NCI-H1436 treated with DMSO at 0.1 percent for 48 hours (cell line): ENCODE measurements around the gene PISD.

Experiments
- DNase-seq: peaks from one replicate; lab custom pipeline; 2025; lab: John Stamatoyannopoulos, UW

The PISD gene

DNA sequence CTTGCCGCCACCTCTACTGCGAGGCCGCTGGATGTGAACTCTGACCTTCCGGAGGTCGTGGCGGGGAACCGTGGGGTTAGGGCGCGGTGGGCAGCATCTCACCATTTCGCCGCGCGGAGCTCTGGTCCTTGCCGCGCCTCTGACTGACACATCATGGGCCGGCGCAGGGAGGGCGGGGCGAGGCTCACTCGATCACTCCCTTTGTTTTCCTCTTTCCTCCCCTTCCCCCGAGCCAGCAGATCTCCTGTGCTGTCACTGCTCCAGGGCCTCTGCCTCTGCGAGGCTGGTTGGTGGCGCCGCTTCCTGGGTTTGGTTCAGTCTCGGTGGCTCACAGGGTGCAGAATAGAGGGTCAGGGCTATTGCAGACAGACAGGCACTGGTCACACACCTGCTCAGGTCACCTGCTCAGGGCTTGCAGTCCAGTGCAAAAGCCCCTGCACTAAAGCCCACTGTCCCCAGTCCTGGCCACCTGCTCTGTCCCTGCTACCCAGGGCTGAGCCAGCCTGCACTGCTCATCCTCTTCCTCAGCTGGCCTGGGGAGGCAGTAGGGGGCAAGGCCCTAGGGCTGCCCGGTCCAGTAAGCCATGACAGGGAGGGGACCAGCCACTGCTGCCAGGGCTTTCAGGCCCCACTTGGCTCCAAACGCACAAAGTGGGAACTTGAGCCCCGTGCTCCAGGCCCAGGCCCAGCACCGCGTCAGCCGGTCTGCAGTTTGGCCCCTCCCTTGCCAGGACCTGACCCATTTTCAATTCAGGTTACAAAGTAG is 36.2 kb downstream of the PISD start:
- DNase-seq, result no peak

DNA sequence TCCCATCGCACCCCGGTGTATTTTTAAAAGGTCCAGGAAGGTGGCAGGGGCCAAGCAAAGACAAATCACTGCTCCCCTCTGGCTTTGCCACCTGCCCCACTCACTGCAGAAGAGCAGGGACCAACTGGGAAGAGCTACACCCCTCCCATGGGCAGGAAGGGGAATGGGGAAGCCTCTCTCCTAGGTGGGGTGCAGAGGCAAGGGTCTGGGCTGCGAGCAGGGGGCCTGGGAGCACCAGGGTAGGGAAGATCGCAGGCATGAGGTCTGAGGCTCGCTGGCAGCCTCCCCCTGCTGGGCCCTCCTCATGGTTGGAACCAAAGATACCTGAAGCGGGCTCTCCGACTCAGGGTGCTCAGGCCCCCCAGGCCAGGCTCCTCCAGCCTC is 36.8 kb downstream of the PISD start:
- no peak for DNase-seq

DNA sequence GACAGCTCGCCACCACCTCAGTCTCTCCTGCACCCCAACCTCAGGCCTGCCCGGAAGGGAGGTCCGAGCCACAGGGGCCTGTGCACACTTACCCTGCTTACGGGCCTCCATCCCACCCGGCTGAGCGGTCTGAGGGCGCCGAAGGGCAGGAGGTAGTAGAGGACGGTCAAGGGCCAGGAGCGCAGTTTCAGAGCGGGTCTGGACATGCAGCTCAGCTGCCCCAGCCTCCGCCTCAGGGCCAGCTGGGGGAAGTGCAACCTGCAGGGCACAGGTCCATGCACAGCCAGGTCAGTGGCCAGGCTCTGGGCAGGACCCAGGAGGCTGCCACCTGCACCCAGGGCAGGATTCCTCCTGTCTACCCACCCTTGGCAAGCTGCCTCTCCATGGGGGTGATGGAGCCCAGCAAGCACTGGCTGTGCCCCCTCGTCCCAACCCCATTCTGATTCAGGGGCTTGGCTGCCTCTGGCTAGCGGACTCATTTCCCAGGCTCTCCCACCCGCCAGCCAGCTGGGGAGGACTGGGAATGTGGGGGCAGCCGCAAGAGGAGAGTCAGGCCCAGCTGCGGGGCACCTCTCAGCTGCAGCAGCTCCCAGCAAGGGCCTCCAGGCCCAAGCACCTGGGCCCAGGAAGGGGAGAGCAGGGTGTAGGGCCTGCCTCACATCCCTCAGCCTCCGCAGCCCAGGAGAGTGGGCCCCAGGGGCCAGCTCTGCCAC is 38.3 kb downstream of the PISD start:
- no peak for DNase-seq

DNA sequence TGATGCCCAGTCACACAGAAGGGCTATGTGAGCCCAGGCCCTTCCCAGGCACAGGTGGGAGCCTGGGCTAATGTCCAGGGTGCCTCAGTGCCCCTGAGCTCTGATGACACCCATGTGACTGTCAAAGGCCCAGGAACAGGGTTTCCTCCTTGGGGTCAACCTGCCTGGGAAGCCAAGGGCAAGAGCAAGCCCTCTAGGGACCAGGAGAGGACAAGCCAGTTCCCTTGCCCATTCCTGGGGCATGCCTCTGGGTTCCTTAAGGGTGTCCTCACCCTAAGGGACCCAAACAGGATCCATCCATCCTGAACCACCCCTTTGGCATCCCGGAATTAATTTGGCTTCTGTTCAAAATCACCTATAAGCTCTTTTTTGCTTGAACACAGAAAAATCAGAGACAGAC is 39.0 kb downstream of the PISD start:
- DNase-seq, result no peak

DNA sequence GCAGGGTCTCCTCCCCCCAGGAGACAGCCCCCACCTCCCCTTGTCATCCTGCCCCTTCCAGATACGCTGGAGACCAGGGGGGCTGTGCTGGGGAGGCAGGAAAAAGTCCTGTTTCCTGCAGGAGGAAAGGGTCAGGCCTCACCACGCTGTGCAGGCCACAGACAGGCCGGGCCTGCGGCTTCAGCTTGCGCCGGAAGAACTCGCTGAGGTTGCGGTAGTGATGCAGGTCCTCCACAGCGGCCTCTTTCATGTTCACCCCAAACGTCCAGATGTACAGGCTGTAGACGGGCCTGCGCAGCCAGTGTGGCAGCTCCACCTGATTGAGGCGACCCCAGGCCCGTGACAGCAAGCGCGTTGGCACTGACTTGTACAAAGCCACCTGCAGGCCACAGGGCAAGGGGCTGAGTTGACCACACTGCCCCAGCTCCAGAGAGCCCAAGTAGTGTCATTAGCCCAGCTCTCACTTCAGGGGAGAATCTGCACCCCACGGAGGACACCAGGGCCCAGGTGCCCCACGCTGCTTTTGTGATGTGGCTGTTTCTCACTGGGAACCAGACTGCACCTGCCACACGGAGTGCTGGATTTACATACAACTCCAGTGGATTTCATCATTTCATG is 40.4 kb downstream of the PISD start:
- no peak for DNase-seq

DNA sequence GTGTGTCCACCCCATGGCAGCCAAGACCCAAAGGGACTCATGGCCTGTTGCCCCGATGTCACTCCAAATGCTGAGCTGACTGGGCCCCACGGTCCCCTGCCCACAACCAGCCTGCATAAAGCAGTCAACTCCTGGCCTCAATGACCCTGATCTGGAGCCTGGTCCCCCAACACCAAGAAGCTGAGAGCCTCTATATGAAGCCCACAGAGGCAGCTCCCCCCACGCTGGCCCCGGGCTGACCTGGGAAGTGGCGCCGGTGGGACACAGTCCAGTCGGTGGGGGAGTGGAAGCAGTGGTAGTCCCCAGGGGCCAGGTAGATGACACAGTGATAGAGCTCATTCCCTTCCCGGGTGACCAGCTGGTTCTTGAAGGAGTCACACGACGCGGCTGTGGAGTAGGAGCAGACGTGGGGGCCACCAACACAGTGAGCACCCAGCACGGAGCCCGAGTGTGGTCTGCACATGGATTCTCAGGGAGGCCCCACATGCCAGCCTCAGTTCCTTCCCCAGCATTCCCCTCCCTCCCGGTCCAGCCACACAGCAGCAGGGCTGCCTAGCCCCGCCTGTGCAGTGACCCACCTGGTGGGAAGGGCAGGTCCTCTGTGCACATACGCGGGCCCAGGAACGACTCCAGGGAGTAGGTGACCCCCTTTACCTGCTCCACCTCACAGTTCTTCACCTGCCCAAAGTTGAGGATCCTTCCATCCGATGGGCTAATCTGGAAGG is 41.1 kb downstream of the PISD start:
- DNase-seq, result no peak

DNA sequence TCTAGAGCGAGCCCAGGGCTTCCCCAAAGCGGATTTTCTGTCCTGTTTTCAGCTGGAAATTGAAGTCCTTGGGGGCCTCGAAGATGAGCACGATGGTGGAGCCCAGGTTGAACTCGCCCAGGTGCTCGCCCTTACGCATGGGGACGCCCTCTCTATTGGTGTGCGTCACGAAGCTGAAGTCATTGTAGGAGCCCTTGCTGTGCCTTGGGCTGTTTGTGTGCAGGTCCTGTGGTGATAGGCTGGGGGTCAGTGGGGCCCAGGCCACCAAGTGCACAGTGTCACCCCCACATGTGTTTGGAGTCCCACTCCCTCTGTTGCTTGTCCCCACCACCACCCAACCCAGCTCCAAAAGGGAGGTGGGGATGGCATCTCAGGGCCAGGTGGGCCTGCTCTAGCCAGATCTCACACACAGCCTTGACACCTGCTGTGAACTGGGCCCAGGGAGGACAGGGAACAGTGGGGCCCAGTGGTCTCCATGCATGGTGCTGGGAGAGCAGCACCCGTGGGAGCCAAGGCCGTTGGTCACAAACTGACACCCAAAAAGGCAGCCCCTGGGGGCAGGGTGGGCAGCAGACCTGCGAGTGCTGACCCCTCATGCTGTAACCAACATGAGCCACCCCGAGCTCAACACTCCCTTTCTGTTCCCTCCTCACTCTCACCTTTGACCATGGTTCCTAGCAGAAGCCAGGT is 42.3 kb downstream of the PISD start:
- DNase-seq, result no peak

DNA sequence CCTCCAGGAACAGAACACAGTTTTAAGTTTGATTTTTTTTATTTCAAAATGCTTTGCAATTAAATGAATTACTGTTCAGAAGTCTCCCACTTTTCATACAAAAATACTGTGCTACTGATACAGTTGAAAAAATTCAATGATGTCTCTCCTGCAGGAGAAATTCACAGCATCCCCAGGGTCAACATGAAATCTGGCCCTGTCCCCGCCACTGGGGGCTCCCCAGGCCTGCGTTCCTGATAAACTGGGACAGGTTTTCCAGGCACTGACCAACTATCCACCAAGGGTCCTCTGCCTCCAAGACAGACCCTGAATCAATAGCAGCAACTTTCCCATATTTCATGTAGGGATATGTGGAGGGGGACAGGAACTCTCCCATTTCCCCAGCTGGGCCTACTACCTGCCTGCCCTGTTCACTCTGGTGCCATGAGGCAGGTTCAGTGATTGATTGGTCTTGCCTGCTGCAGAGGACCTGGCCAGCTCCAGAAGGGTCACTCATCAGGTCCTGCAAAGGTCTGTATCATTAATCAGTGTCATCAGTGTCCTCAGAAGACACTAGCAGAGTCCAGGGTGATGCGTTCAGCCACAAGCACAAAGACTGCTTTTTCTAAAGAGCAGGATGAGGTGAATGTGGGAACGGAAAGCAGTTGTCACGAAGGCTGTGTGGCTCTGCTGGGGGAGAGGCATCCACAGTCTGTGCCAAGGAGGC is 43.4 kb downstream of the PISD start:
- DNase-seq, result no peak

DNA sequence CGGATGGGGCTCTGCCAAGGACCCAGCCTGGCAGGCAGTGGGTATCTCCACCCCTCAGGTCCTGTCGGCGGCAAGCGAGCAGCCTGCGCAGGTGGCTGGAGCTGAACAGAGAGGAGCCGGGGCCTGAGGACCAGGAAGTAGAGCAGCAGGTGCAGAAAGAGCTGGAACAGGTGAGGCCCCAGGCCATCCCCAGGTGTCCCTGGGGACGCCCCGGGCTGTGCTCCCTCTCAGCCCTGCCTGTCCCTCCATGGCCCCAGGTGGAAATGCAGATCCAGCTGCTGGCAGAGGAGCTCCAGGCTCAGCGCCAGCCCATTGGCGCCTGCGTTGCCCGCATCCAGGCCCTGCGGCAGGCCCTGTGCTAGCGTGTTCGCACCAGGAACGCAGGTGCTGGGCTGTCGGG is 44.0 kb downstream of the PISD start:
- peak; percentile 57 for DNase-seq

DNA sequence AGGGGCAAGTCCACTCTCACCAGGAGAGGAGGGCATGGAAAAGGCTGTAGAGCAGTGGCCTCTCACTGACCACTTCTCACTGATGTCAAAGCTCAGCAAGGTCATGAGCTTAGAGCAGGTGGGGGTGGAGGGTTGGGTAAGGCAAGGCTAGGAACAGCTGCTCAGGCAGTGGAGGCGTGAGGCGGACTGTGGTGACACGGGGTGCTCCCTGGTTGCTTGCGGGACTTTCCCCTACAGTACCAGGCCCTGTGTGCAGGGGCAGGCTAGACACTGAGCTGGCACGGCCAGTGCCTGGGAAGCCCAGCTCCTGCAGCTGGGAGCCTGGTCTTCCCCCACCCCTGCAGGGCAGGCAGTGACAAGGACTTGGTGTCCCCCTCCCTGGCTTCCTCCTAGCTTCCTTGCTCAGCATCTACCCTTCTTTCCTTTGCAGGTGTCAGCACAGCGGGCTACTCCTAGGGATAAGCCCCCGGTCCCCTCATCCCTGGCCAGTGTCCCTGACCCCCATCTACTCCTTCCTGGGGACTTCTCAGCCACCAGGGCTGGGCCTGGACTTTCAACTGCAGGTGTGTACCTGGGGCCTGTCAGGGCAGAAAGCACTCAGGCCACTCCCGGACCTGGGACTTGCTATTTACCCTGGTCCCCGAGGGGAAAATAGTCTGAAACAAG is 45.6 kb downstream of the PISD start:
- DNase-seq, result no peak

DNA sequence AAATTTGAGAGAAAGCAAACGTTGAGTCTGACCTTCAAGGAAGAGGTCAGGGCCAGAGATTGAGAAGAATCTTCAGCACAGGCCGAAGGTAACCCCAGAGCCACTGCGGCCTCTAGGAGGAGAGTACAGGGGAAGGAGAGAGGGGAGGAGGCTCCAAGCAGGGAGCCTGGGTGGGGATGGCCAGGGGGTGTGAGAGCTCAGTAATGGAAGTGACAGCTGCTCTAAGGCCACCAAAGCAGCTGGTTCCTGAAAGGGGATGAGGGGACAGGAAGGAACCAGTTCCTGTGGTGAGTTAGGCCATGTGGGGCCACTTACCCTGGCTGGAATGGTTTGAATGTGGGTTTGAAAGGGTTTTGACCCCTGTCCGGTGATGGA is 46.1 kb downstream of the PISD start:
- DNase-seq, result no peak

DNA sequence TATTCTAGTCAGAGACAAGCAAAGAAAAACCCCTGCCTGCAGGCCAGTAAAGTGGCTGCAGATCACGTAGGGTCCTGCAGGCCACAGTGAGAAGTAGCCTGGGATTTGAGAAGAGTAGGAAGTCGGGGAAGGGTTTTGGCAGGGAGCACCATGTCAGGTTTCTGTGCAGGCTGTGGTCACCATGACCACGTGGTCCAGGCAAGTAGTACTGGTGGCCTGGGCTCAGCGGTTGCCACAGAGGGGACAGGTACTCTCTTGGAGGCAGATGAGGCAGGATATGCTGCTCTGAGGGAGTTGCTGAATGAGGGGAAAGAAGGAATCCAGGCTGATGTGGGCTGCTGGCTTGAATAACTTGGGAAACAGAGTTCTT is 46.5 kb downstream of the PISD start:
- no peak for DNase-seq

DNA sequence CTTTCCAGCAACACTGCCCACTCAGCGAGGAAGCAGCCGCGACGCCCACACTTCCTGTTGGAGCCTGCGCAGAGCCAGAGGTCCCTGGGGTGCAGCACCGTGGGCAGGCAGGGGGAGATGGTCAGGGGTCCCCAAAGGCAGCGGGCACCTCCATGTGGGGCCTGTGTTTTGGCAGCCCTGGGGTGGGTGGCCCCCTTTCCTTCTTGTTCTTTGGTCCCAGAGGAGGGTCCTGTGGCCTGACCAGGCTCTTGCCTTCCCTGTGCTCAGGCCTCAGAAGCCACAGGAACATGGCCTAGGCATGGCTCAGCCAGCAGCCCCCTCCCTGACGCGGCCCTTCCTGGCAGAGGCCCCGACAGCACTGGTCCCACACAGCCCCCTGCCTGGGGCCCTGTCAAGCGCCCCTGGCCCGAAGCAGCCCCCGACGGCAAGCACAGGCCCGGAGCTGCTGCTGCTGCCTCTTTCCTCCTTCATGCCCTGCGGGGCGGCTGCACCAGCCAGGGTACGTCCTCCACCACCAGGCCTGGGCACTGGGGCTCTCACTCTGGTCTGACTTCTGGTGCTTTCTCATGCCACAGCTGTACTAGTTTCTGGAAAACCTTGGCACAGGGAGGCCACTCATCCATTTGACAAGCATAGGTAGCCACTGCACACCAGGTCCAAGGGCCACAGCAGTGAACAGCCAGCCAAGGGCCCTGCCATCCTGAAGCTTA is 47.1 kb downstream of the PISD start:
- no peak for DNase-seq

DNA sequence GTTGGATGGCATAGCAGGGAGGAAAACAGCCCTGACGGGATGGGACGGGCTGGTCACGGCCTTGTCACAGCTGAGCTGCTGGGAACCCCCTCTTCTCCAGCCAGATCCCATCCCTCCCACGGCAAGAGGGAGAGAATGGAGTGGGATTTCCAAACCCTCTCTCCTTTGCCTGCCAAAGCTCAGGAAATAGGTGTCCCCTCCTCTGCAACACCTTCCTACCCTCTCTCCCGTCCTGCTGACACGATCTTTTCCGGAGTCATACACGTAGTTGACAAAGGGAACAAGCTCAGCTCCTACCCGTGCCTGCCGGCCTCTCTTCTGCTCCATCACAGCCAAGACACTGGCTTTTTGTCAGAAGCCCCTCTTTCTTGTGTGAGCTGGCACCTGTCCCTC is 48.1 kb downstream of the PISD start:
- DNase-seq, result no peak

DNA sequence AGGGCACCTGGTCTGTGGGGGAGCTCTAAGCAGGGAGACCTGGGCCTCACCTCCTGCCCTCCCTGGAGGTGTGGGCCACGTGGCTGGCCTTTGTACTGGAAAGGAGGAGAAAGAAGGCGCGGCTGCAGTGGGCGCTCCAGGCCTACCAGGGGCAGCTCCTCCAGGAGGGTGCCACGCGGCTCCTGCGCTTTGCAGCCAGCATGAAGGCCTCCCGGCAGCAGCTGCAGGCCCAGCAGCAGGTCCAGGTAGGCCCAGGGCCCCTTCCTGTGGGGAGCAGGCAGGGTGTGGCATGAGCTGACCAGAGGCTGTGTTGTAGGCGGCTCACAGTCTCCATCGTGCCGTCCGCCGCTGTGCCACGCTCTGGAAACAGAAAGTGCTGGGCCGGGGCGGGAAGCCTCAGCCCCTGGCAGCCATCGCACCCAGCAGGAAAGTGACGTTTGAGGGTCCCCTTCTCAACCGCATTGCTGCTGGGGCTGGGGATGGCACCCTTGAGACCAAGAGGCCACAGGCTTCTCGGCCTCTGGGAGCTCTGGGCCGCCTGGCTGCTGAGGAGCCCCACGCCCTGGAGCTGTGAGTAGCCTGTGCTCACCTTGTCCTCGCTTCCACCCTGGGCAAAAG is 48.6 kb downstream of the PISD start:
- DNase-seq, result no peak

DNA sequence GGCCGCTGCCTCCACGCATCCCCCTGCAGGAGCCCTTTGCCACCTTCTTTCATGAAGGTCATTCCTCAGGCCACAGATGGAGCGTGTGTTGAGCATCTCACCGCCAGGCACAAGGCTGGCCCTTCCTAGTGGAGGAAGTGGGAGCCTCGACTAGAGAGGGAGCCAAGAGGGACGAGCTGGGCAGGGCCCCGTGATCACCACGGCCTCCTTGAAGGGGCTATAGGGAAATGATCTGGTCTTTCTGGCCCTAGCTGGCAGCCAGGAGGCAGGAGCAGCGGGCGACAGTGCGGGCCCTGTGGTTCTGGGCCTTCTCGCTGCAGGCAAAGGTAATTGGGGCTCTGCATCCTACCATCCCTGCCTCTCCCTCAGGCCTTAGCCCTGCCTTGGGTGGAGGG is 49.1 kb downstream of the PISD start:
- DNase-seq, result no peak

DNA sequence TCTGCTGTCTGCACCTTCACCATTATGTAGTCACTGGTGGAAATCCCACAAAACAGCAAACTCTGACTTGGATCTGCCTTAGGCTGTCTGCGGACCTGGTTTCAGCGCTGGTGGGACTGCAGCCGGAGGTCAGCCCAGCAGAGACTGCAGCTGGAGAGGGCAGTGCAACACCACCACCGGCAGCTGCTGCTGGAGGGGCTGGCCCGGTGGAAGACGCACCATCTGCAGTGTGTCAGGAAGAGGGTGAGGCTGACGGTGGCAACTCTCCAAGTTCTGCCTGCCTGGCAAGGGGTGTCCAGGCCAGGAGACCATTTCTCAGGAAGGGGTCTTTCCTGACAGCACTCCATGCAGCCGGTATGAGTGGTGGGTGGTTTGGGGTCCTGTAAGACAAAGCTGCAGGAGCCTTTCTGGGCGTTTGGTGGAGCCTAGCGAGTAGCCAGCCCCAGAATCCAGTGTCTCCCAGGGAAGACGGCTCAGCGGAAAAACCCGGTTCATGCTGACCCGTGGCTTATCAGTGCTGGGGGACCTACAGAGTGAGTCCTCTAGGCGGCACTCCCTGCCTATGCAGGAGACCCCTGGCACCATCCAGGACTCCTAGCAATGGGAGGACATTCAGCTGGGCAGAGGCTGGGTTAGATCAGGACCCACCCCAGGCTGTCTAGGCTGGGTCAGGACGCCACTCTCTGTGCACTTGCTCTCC is 50.8 kb downstream of the PISD start:
- DNase-seq, result no peak

DNA sequence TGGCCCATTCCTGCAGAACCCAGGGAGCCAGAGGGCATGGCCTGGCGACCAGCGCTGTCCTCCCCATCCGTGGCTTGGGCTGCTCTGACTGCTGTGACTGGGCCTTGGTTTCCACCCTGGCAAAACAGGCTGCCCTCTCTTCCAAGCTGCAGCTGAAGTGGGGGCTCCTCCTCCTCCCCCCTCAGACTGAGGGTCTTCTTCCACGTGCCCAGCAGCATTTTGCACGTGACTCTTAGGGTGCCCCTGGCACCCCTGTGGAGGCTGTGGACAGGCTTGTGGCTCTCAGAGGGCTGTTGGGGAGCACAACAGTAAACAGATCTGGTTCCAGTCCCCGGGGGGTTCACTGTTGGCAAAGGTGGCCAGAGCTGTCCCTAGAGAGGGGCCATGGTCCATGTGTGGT is 51.4 kb downstream of the PISD start:
- DNase-seq, result no peak

DNA sequence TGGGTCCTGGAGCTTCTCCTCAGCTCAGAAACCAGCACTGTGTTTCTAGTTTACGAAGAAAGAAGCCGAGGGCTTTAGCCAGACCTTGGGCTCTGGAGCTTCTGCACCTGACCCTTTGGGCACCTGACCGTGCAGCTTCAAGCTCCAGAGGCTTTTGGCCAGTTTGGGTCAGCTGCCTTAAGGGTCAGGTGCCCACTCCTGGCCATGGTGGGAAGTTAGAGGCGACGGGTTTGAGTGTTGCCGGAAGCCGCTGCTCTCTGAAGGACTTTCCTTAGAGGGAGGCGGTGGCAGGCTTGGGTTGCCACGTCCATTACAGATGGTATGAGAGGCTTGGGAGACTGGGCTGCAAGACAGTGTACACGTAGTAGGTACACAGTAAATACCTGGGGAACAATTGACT is 52.3 kb downstream of the PISD start:
- no peak for DNase-seq
